ENCODE results near the gene DNAJC6.
A peak's percentile ranks its signal among the peaks of the same experiment; 100 is the strongest.

Gene DNAJC6

GRCh38 chr1:65412256-65412983, 103.1 kb downstream of the DNAJC6 start:
- no peak for DNase-seq

- DNase-seq: no peak
Observed at GRCh38 chr1:65412984-65413375, 103.6 kb downstream of the DNAJC6 start.

DNA sequence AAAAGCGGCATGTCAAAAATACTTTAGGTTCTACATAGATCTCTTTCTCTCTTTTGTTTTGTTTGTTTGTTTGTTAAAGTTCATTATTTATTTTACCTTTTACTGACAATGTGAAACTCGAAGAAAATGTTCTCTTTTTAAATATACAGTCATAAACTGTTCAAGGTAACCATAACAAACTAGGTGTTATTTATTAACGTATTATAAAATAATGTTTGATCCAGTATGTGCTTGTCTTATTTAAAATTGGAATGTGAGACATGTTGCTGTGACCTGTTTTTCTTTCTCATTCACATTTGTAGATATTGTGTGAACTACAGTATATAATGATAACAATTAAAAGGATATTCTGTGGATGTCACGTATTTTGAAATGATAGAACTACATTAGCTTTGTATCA, 105.2 kb downstream of the DNAJC6 start:
- DNase-seq: no peak

GRCh38 chr1:65416767-65417166, 107.4 kb downstream of the DNAJC6 start:
- no peak for DNase-seq

DNA sequence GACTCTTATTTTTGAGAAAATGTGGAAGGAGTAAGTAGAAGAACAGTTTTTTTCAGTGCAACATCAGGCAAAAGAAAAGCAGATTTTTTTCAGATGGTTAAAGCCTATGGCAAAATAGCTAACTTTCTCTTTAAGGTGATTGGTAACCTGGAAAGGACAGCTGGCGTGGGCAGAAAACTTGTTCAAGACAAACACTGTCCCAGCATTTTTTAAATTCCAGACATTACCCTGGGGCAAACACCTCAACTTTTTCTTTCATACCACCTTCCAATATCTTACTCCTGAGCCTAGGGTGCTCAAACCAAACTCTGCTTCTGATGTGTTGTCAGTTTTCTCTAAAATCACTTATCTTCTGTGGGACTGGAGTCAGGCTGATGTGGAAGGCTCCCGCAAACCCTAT, 108.4 kb downstream of the DNAJC6 start:
- DNase-seq: no peak

GRCh38 chr1:65418522-65419185, 109.3 kb downstream of the DNAJC6 start:
- no peak for DNase-seq

- peak; percentile 99 for DNase-seq
Observed at GRCh38 chr1:65419681-65420589, 110.6 kb downstream of the DNAJC6 start.

- no peak for DNase-seq
Observed at GRCh38 chr1:65420590-65421350, 111.4 kb downstream of the DNAJC6 start, which contains the start of the genes LEPR and LEPROT. Gene LEPR, plus strand, starts transcription at chr1:65420668. Its CDS starts 144,898 bp downstream, at chr1:65565566. Gene LEPROT, plus strand, starts transcription at chr1:65420668. Its CDS starts 57 bp downstream, at chr1:65420725.

- DNase-seq: no peak
Observed at GRCh38 chr1:65421351-65422025, 112.1 kb downstream of the DNAJC6 start.

DNA sequence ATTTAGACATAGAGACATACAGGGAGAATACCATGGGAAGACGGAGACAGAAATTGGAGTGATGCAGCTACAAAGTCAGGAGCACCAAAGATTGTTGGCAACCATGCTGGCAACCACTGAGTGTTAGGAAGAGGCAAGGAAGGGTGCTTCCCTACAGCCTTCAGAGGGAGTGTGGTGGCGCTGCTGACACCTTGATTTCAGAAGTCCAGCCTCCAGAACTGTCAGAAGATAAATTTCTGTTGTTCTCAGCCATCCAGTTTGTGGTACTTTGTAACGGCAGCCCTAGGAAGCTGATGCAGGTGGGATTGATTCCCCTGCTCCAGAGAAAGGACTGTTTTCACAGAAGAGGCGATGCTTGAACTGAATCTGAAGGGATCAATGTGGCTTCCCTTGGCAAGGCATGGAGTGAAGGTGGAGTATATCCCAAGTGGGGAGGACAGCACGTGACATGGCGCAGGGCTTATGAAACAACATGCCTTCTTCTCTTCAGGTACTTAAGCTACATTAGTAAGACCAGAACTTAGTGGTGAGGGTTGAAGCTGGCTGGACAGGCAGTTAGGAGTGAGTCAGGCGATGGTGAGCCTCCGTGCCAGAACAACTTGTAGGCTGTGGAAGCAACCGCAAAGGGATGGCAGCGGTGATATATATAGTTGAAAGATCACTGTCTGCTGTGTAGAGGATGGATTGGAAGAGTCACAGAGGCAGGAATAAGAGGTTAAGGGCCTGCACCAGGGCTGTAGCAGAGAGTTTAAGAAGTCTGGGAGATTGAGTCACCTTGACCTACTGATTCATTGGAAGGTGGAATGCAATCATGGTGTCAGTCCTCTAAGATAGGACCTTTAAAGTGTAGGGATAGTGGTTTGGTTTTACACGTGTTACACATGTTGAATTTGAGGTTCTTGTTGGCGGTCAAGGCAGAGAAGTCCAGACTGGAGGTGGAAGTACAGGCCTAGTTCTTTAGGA, 113.2 kb downstream of the DNAJC6 start:
- no peak for DNase-seq

DNA sequence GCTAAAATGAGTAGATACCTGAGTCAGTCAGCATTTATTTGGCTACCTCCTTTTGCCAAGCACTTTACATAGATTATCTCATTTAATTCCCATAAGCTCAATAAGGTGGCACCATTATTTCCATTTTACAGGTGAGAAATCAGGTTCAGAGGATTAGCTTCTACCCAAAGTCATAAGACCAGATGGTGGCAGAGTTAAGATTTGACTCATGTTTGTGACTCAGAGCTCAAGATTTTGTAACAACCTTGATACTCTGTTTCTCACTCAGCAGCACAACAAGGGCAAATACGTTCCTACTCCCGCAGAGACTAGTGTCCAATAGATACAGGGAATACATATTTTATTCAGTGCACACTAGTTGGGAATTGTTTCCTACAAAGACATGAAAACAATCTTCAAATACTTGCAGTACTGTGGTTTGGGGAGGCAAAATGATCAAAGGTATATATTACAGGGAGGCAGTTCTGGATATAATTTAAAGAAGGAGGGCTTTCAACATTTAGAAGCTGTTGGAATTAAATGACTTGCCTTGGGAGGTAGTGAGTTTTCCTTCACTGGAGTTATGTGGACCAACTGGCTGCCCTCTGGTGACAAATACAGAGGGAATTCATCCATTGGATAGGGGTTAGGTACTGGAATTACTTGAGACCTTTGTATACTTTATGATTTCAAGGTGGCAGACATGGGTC, 114.7 kb downstream of the DNAJC6 start:
- DNase-seq: no peak

GRCh38 chr1:65424573-65424889, 115.2 kb downstream of the DNAJC6 start:
- no peak for DNase-seq

DNA sequence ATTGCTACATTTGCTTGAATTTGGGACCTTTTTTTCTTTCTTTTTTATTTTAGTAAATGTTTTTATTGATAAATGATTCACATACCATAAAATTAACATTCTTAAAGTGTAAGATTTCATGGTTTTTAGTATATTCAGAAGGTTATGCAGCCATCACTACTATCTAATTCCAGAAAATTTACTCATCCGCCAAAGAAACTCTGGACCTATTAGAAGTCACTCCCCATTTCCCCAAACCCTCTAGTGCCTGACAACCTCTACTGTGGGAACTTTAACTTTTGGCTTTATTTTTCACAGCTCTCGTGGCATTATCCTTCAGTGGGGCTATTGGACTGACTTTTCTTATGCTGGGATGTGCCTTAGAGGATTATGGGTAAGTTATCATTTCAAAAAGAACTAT, 115.7 kb downstream of the DNAJC6 start:
- no peak for DNase-seq

- DNase-seq: no peak
Observed at GRCh38 chr1:65425697-65426096, 116.4 kb downstream of the DNAJC6 start.

DNA sequence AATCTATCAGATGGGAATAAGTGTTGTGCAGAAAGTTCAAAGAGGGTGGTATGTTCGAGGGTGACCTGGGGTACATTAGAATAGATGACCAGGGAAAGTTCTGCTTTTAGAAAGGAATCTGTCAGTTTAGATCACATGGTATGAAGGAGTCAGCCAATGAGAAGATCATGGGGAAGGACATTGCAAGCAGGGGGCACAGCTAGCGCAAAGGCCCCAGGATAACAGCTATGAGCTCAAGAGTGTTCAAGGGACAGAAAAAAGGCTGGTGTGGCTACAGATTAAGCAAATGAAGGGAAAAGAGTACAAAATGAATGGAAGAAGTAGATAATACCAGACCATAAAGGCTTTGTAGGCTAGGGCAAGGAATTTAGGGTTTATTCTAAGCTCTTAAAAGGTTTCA, 119.7 kb downstream of the DNAJC6 start:
- DNase-seq: no peak

- no peak for DNase-seq
Observed at GRCh38 chr1:65429806-65430205, 120.5 kb downstream of the DNAJC6 start.

DNA sequence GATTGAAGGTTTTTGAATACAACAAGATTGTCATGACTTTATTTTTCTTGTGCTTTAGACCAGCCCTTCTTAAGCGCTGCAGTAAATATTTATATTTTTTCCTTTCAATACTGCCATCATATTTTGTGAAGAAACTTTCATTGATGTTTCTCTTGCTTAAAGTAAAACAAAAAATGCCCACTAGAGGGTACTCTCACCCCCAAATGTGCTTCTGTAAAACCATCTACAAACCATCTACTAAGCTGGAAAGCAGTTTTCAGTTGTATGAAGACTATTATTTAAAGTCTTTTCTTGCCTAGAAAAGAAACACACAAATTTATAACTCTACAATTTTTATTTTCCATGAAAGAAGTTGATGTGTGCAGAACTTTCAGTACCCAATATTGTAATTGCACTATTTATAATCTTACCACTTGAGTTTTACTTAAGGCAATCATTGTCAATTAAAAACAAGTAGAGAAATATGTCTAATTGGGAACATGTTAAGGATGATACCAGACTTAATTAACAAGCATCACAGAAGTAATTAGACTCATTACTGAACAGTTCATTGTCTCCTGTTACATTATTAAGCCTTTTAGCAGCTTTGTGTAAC, 121.9 kb downstream of the DNAJC6 start:
- DNase-seq: no peak

- DNase-seq: no peak
Observed at GRCh38 chr1:65432918-65433317, 123.6 kb downstream of the DNAJC6 start.

- no peak for DNase-seq
Observed at GRCh38 chr1:65434255-65434654, 124.9 kb downstream of the DNAJC6 start.

GRCh38 chr1:65434760-65435159, 125.4 kb downstream of the DNAJC6 start:
- DNase-seq: no peak

All from stimulated activated CD4-positive, alpha-beta T cell treated with anti-CD3 and anti-CD28 coated beads, Interleukin-1b, Interleukin-23, amount 100 ng/mL, for 48 hours (primary cell).